SW480 (cell line): ENCODE results near the gene PLEKHJ1.
"Not testable (repeated sequence)": the region's sequence is repeated elsewhere in the genome, so short reads cannot be mapped to it uniquely, and the experiment has no call there.

ENCODE experiments used
- DNase-seq: peaks from one replicate; pipeline ENCODE4 v3.0.0-alpha.2; 2016; ENCODE audit warnings: low spot score

Gene PLEKHJ1, protein sequence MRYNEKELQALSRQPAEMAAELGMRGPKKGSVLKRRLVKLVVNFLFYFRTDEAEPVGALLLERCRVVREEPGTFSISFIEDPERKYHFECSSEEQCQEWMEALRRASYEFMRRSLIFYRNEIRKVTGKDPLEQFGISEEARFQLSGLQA

DNA sequence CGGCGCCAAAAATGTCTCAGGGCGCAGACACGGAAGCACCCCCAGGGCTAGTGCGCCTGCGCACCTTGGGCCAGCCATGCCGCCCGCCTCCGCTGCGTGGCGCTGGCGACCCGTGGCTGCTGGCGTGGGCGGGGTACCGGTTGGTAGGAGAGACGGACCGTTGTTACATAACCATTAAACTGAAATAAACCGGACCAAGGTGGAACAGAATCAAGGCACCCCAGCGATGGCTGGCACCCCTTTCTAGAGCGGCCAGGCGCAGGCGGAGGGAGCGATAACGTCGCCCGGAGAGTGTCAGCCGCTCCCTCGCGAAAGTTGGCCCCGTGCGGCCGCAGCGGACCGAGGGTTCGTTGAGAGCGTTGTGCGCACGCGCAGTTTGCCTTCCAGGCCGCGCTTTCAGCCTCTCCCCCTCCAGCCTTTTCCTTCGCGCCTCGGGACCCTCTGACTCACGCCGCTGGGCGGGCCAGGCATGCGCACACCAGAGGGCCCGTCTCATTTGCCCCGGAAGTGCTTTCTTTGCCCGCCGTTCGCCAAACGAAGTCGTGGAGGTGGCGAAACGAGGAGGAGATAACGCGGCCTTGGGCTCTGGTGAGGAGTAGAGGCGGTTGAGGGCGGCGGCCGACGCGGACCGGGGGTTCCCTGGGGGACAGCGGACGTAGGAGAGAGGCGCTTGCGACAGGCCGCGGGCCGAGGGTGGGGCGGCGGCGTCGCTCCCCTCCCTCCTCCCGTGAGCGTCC, at the start of gene PLEKHJ1, which contains the start of gene SF3A2:
PLEKHJ1 (minus strand) TSS at position 16 of the 737 bp plus-strand sequence. CDS start 81 bp downstream, outside the sequence.
SF3A2 (plus strand) TSS at position 511 of the 737 bp plus-strand sequence. CDS start 6,595 bp downstream, outside the sequence.
- peak; percentile 92 for DNase-seq

DNA sequence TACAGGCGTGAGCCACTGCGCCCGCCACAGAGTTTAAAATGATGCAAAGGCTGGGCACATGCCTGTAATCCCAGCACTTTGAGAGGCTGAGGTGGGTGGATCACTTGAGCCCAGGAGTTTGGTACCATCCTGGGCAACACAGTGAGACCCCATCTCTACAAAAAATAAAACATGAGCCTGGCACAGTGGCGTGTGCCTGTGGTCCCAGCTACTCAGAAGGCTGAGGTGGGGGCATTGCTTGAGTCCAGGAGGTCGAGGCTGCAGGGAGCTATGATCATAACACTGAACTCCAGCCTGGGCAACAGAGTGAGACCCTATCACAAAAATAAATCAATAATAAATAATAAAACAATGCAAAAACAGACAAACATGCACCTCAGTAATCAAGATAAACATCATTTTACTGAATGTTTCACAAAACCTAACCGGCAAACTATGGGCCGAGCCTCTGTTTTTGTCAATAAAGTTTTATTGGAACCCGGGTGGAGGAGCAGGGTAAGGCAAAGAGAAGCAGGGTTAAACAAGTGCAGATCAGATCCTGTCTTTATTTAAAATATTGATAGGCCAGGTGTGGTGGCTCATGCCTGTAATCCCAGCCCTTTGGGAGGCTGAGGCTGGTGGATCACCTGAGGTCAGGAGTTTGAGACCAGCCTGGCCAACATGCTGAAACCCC, 47.8 kb upstream of the PLEKHJ1 start:
- DNase-seq, result no peak

- no peak for DNase-seq
Observed at GRCh38 chr19:2282862-2283237, 46.7 kb upstream of the PLEKHJ1 start.

GRCh38 chr19:2282062-2282861, 46.1 kb upstream of the PLEKHJ1 start, which contains the start of gene PEAK3:
Gene PEAK3 (minus strand): TSS chr19:2282175. CDS start chr19:2280931, 1,244 bp downstream.
- DNase-seq, result no peak

DNA sequence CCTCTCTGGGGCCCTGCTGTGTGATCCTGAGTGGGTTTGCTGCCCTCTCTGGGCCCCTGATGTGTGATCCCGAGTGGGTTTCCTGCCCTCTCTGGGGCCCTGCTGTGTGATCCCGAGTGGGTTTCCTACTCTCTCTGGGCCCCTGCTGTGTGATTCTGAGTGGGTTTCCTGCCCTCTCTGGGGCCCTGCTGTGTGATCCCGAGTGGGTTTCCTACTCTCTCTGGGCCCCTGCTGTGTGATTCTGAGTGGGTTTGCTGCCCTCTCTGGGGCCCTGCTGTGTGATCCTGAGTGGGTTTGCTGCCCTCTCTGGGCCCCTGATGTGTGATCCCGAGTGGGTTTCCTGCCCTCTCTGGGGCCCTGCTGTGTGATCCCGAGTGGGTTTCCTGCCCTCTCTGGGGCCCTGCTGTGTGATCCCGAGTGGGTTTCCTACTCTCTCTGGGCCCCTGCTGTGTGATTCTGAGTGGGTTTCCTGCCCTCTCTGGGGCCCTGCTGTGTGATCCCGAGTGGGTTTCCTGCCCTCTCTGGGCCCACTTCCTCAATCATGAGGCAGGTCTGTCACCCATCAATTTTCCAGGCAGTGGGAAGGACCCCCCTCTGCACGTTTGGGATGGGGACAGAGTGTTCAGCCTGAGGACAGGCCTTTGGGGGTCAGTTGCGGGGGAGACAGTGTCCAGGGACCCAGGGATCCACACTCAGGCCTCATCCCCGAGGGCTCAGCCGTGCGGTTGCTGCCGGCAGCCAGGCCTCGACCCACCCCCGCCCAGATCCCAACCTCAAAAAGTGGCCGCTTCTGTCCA, 45.3 kb upstream of the PLEKHJ1 start:
- not testable (repeated sequence) for DNase-seq

DNA sequence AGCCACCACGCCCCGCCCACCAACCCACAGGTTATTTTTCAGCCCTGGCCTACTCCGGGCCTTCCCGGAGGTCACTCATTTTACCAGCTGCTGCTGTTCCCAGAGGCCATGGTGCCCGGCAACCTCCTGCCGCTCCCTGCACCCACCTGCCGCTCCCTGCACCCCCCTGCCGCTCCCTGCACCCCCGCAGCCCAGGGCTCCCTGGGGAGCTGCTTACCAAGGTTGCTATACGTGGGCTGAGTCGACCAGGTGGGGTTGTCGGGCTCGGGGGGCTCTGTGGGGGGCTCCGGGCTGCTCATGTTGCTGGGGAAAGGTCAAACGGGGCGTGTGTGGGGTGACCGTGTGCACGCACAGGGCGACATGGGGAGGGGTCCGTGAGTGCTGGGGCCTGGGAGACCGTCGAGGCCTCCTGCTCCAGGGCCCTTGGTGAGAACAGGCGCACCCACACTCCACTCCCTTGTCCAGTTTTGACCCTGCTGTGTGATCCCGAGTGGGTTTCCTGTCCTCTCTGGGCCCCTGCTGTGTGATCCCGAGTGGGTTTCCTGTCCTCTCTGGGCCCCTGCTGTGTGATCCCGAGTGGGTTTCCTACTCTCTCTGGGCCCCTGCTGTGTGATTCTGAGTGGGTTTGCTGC, 44.6 kb upstream of the PLEKHJ1 start:
- no peak for DNase-seq

DNA sequence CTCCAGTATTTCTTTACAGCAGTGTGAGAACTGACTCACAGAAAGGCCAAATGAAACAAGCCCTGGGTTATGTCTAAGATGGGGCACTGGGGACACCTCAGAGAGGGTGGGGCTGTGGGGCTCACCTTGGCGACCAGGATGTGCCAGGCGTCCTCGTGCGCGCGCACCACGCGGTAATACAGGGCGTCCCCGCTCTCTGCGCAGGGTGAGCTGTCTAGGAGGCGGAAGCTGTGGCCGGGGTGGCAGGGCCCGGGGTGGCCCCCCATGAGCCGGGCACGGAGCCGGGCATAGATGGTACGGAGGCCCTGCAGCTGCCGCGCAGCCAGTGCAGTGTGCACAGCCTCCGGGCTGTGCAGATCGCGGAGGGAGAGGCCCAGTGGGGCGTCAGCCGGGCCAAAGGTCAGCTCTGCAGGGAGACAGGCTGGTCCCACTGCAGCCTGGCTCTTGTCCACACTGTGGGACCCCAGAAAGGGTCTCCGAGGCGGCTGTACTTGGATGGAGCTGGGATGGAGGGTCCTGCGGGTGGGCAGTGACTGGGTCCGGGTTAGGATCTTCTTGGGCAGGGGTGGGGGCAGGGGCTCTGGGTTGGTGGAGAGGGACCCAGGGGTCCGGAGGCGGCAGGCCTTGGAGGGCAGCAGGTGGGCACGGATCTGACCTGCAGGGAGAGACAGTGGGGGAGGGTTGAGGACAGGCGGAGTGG, 42.5 kb upstream of the PLEKHJ1 start:
- no peak for DNase-seq

DNA sequence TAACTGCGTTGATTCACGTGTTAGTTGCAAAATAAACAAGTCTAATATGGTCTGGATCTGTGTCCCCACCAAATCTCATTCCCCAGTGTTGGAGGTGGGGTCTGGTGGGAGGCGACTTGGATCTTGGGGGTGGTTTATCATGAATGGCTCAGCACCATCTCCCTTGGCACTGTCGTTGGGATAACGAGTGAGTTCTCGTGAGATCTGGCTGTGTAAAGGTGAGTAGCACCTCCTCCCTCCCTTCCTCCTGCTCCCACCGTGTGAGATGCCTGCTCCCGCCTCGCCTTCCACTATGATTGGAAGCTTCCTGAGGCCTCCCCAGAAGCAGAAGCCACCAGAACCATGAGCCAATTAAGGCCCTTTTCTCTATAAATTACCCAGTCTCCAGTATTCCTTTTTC, 41.0 kb upstream of the PLEKHJ1 start:
- DNase-seq, result no peak

- no peak for DNase-seq
Observed at GRCh38 chr19:2276429-2276986, 40.4 kb upstream of the PLEKHJ1 start.

DNA sequence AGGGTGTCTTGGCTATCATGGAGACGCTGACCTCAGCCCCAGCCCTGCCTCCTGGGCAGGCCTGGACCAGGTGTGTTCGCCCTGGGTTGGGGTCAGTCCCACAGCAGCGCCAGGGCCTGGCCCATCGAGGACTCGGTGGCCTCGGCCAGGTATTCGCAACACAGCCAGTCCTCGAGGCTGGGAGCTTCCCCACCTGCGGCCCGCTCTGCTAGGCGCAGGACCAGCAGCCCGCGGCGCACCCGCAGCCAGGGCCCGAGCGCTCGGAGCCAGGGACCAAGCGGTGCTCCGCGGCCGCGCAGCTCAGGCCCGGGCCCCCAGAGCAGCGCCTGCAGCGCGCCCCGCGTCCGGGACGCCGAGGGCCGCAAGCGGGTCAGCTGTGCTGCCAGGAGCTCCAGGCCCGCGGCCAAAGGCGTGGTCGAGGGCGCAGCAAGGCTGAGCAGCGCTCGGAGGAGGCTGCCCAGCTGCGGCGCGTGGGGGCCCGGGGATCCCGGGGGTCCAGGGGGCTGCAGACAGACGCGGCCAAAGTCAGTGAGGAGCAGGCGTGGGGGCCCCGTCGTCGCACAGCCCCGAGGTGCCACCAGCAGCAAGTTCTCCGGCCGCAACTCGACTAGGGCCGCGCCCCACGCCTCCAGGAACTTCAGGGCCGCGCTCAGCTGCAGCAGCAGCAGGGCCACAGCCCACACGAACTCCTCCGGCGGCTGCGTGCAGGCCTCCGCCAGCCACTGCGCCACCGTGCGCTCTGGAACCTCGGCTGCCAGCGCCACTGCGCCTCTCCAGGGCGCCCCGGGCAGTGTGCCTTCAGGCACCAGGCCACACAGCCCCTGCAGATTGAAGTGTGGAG, 39.7 kb upstream of the PLEKHJ1 start:
- no peak for DNase-seq

DNA sequence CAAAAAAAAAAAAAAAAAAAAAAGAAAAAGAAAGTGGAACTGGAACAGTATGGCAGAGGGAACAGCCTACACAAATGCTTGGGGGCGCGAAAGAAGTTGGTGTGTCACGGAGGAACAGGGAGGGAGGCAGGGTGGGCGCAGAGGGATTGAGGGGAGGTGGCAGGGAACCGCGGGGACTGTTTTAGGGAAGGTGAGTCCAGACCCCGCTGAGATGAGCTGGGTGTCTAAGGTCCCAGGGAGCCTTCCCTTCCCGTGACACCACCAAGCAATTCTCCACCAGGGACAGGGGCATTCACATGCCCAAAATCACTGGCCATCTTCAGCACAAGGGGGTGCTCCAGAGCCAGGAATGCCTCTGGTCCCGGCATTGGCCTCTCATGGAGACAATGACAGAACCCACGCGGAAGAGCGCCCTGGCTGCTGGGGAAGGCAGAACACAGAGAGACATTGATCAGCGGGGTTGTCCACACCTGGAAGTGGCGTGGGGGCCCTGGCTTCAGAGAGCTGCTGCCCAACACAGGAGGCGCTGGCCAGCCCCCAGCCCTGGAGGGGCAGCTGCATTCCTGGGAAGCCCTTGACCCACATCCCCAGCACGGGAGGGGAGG, 38.9 kb upstream of the PLEKHJ1 start:
- peak; percentile 46 for DNase-seq

DNA sequence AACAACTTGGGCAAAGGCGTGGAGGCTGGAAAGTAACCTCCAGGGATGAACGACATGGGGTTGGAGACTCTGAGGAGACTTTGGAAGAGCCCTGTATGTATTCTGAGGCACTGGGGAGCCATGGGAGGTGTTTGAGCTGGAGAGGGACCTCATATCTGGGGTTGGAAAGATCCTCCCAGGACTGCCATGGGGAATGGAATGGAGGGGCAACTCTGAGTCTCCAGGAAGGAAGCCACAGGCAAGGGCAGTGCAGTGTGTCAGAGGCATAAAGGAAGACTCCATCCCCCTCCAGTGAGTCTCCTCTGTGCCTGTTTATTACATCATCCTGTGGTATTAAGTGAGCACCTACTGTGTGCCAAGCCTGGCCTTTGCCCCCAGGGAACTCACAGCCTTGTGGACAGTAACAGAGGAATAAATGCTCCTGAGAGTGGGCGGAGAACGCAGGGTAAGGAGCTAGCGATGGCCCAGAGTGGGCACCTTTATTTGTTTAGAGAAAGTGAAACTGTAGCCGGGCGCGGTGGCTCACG, 38.1 kb upstream of the PLEKHJ1 start:
- DNase-seq, result no peak

DNA sequence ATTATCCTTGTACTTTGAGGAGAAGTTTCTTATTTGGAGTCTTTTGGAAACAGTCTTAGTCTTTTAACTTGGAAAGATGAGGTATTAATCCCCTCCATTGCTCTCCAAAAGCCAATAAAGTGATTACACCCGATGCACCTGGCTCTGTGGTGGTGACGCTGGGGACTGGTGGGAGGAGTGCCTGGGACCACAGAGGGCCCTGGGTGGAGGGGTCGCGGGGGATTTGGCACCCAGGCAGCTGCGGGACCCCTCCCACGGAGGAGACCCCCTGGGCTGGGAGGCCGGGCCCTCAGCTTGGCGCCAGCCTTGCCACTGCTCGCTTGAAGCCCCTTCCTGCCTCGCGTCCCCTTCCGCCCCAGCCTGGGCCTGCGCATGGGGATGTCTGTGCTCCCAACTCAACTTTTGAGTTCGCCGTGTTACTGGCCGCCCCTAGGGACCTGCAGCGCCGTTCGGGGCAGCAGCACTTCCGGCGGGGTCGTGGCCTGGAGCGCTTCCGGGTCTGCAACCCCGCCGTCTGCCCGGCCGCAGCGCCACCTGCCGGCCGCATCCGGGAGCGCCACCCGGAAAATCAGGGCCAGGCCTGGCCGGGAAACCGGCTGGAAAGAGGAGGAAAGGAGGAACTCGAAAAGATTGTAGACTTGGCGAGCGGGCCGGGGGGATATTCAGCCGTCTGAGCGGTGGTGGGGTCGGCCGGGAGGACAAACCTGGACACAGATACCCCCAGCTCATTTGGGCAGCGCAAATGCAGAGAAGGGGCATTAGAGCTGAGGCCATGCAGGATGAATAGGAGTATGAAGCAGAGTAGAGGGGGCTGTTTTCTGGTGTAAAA, 37.4 kb upstream of the PLEKHJ1 start:
- DNase-seq, result peak; percentile 63

- DNase-seq, result no peak
Observed at GRCh38 chr19:2271234-2272103, 35.3 kb upstream of the PLEKHJ1 start.

- DNase-seq, result peak; percentile 34
Observed at GRCh38 chr19:2270423-2271233, 34.5 kb upstream of the PLEKHJ1 start.

DNA sequence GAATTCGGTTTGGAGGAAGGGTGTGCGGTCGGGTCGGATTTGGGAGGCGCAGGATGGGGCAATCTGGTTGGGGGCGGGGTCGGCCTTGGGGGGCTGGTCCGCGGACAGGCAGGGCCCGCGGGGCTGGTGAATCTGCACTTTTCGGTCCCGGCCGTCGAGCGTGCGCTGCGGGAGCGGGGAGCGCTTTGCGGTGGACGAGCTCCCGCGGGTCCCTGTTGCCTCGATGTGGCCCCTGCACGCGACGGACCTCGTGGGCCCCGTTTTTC, 34.0 kb upstream of the PLEKHJ1 start:
- DNase-seq, result no peak
